ENCODE results near the gene CEBPB. TPM values are rescaled to one million over a fixed set of nuclear protein-coding genes. Genes with fewer than 3 reads are reported as not detected.

CEBPB gene
- total RNA-seq, 1 experiment from 2014 or later: 226 TPM

DNA sequence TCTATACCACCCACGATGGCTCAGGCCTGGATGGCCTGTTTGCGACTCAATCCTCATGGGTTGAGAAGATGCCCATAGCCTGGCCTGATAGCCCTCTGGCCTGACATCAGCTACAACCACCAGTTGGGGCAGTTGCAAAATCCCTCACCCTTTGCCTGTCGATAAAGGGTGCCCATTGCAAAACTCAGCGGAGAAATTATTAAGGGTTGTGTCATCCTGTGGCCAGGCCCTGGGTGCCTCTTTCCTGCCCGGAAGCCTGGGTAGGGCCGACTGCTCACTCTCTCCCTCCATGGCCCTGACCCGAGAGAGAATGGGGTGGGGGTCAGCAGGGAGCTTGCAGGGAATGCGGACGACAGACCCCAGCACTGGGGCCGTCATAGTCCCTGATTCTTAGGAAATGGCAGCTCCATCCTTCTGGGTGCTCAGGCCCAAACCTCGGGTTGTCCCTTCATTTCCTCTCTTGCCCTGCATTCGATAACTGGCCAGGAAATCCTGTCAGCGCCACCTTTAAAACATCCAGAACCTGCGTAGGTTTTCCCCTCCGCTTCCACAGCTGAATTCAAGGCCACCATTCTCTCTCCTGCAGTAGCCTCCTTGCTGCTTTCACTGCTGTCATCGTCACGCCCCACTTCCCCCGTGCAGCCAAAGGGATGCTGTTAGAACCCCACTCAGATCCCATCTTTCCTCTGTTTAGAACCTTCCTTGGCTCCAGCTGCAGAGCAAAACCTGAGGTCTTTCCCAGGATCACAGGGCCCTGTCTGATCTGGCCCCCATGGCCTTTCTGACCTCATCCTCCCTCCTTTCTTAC, 31.1 kb downstream of the CEBPB start:
- Mint-ChIP-seq H3K36me3 (ENCODE audit: insufficient read depth, unreplicated experiment) (no peaks in the 10 kb centered on the region), H3K9me3 (ENCODE audit: unreplicated experiment) (no peaks in the 10 kb centered on the region)

DNA sequence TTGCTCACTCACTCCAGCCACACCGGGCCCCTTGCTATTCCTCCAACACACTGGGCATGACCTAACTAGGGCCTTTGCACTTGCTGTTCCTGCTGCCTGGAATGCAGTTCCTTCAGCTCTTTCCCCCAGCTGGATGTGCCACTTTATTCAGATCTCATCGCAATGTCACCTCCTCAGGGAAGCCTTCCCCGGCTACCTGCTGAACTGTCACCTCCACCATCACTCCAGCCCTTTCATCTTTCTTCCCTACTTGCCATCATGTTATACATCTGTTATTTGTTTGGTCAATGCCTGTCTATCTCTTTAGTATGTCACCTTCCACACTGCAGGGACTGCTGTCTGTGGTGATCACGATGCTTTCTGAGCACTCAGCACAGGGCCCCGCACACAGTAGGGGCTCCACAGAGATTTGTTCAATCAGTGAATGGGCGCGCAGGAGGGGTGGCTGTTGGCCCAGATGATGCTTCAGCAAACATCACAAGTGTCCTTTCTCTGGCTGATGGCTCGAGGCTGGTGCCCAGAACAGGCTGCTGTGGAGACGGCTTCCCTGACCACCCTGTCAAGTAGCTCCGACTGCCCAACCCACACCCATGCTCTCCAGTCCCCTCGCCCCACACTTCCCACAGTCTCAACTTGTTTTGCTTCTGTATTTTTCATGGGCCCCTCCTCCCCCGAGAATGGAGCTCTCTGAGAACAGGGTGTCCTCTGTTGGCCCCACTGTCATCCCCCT, 31.8 kb downstream of the CEBPB start:
- no peak overlapping the region for H3K4me3 Mint-ChIP-seq (ENCODE audit: unreplicated experiment)
- H3K27ac Mint-ChIP-seq (ENCODE audit: low read depth, unreplicated experiment): peak overlapping the region; percentile 3

More for the DNA sequence above, 31.1 kb downstream of the CEBPB start:
- no TSS peak for BruUV-seq (replicated peaks)
- Mint-ChIP-seq H3K4me1 (ENCODE audit: insufficient read depth, unreplicated experiment) (peaks cover 31% of the 10 kb centered on the region), H3K27me3 (ENCODE audit: insufficient read depth, unreplicated experiment) (no peaks in the 10 kb centered on the region), H3K27ac (ENCODE audit: low read depth, unreplicated experiment) (peak overlapping the region; percentile 3), H3K4me3 (ENCODE audit: unreplicated experiment) (no peak overlapping the region)
- TF ChIP-seq, protein P1, sequence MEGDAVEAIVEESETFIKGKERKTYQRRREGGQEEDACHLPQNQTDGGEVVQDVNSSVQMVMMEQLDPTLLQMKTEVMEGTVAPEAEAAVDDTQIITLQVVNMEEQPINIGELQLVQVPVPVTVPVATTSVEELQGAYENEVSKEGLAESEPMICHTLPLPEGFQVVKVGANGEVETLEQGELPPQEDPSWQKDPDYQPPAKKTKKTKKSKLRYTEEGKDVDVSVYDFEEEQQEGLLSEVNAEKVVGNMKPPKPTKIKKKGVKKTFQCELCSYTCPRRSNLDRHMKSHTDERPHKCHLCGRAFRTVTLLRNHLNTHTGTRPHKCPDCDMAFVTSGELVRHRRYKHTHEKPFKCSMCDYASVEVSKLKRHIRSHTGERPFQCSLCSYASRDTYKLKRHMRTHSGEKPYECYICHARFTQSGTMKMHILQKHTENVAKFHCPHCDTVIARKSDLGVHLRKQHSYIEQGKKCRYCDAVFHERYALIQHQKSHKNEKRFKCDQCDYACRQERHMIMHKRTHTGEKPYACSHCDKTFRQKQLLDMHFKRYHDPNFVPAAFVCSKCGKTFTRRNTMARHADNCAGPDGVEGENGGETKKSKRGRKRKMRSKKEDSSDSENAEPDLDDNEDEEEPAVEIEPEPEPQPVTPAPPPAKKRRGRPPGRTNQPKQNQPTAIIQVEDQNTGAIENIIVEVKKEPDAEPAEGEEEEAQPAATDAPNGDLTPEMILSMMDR (IDR thresholded peaks at IDR 0.05; ENCODE audit: unreplicated experiment): no peak
- POLR2A ChIA-PET: interaction anchor here (0.6 to 1.6 kb wide), 10 partner anchors 9 to 230 kb away, joined by 3 to 7 read pairs (median 4); partner anchors contain the start of gene CEBPB
- intact Hi-C loops (cut with micrococcal nuclease): no loop called here
- peak; percentile 91 for DNase-seq (ENCODE audit: unreplicated experiment)
- CTCF ChIA-PET: interaction anchor here (0.6 to 1.7 kb wide), 6 partner anchors 11 to 242 kb away, joined by 3 to 6 read pairs (median 3); no protein-coding TSS in a partner anchor

DNA sequence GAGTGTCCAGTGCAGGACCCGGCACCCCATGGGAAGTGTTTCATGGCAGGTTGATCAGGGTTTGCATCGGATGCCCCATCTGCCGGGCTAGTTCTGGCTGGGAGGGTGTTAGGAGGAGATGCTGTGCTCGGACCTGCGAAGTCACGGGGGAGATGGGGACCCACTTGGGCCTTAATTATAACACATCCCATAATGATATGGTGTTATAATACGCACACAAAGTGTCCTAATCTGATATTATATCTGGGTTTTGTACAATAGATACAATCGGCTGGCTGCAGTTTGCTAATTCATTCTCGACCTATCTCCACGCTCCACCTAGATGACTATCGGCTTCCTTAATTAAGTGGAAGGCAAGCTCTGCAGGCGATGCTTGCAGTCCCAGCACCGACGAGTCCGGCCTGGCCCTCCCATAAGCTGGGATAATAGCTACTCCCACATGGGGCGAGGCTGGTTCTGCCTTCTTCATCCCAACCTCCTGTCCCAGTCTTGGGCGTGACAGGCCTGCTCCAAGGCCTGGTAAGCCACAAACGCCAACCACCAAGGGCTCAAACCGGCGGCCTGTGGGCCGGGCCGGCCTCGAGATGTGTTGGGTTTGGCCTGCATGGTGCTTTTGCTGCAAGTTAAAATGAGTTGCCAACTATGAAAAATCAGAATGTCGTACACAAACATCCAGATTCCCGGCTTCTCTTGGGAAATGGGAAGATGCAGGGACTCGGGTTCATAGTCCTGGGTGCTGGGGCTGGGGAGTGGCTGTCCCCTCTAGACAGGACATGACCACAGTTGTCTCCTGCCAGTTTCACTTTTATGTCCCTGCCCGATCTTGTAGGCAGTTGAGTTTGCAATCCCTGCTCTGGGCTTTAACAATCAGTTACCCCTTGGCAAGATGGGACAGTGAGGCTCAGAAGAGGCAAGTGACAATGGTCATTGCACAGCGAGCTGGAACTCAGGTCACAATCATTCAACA, 32.7 kb downstream of the CEBPB start:
- DNase-seq (ENCODE audit: unreplicated experiment): no peak
- no peak overlapping the region for H3K4me3 Mint-ChIP-seq (ENCODE audit: unreplicated experiment)
- no TSS peak for BruUV-seq (replicated peaks)
- POLR2A ChIA-PET: interaction anchor here (1.2 kb wide), 1 partner anchor 200 kb away, joined by 3 read pairs; no protein-coding TSS in a partner anchor
- H3K27ac Mint-ChIP-seq (ENCODE audit: low read depth, unreplicated experiment): no peak overlapping the region
- peaks cover 34% of the 10 kb centered on the region for H3K4me1 Mint-ChIP-seq (ENCODE audit: insufficient read depth, unreplicated experiment)
- TF ChIP-seq, protein P1 (IDR thresholded peaks at IDR 0.05; ENCODE audit: unreplicated experiment): no peak
- H3K9me3 Mint-ChIP-seq (ENCODE audit: unreplicated experiment): no peaks in the 10 kb centered on the region
- H3K36me3 Mint-ChIP-seq (ENCODE audit: insufficient read depth, unreplicated experiment): no peaks in the 10 kb centered on the region
- H3K27me3 Mint-ChIP-seq (ENCODE audit: insufficient read depth, unreplicated experiment): no peaks in the 10 kb centered on the region
- intact Hi-C loops (cut with micrococcal nuclease): no loop called here
- CTCF ChIA-PET: interaction anchor here (1.1 kb wide), 1 partner anchor 88 kb away, joined by 3 read pairs; no protein-coding TSS in a partner anchor

More for the DNA sequence above, 31.8 kb downstream of the CEBPB start:
- H3K4me1 Mint-ChIP-seq (ENCODE audit: insufficient read depth, unreplicated experiment): peaks cover 34% of the 10 kb centered on the region
- POLR2A ChIA-PET: interaction anchor here (1.3 to 1.4 kb wide), 4 partner anchors 10 to 217 kb away, joined by 3 to 7 read pairs (median 4); no protein-coding TSS in a partner anchor
- TF ChIP-seq, protein P1 (IDR thresholded peaks at IDR 0.05; ENCODE audit: unreplicated experiment): no peak
- intact Hi-C loops (cut with micrococcal nuclease): no loop called here
- no peak for DNase-seq (ENCODE audit: unreplicated experiment)
- CTCF ChIA-PET: interaction anchor here (0.6 to 1.7 kb wide), 3 partner anchors 12 to 241 kb away, joined by 3 to 6 read pairs (median 3); no protein-coding TSS in a partner anchor
- BruUV-seq (replicated peaks): no TSS peak
- no peaks in the 10 kb centered on the region for H3K9me3 Mint-ChIP-seq (ENCODE audit: unreplicated experiment)
- no peaks in the 10 kb centered on the region for H3K36me3 Mint-ChIP-seq (ENCODE audit: insufficient read depth, unreplicated experiment)
- no peaks in the 10 kb centered on the region for H3K27me3 Mint-ChIP-seq (ENCODE audit: insufficient read depth, unreplicated experiment)
